OCI-M1 (cell line): ENCODE measurements around the gene SASH3.
A peak's percentile ranks its signal among the peaks of the same experiment; 100 is the strongest.

Experiments used
- DNase-seq: peaks from one replicate; lab custom pipeline; 2025; lab: John Stamatoyannopoulos, UW

SASH3 gene

GRCh38 chrX:129779747-129780146, at the start of gene SASH3:
SASH3 (plus strand) TSS chrX:129779949; CDS start chrX:129780098, 149 bp downstream.
- DNase-seq: no peak

GRCh38 chrX:129731228-129731627, 48.5 kb upstream of the SASH3 start:
- no peak for DNase-seq

GRCh38 chrX:129732857-129733256, 46.9 kb upstream of the SASH3 start:
- DNase-seq: no peak

GRCh38 chrX:129733335-129733734, 46.4 kb upstream of the SASH3 start:
- DNase-seq: no peak

GRCh38 chrX:129736491-129736890, 43.3 kb upstream of the SASH3 start:
- DNase-seq: peak; percentile 21

GRCh38 chrX:129737916-129738315, 41.8 kb upstream of the SASH3 start:
- no peak for DNase-seq

GRCh38 chrX:129738466-129739308, 41.1 kb upstream of the SASH3 start, which contains the start of gene XPNPEP2:
XPNPEP2 (plus strand) TSS chrX:129738979; CDS start chrX:129739214, 235 bp downstream.
- DNase-seq: no peak

GRCh38 chrX:129739578-129739977, 40.2 kb upstream of the SASH3 start:
- peak; percentile 16 for DNase-seq

- DNase-seq: peak; percentile 81
Measured at GRCh38 chrX:129741880-129742758, 37.6 kb upstream of the SASH3 start.

- peak; percentile 2 for DNase-seq
Measured at GRCh38 chrX:129742759-129743152, 37.0 kb upstream of the SASH3 start.

GRCh38 chrX:129743821-129744220, 35.9 kb upstream of the SASH3 start:
- no peak for DNase-seq

- peak; percentile 52 for DNase-seq
Measured at GRCh38 chrX:129744861-129745321, 34.9 kb upstream of the SASH3 start.

GRCh38 chrX:129746557-129747470, 32.9 kb upstream of the SASH3 start:
- no peak for DNase-seq

- no peak for DNase-seq
Measured at GRCh38 chrX:129747533-129747932, 32.2 kb upstream of the SASH3 start.

- DNase-seq: no peak
Measured at GRCh38 chrX:129748305-129748704, 31.4 kb upstream of the SASH3 start.

- DNase-seq: no peak
Measured at GRCh38 chrX:129749069-129749468, 30.7 kb upstream of the SASH3 start.

- DNase-seq: no peak
Measured at GRCh38 chrX:129750971-129751370, 28.8 kb upstream of the SASH3 start.

GRCh38 chrX:129754056-129755024, 25.4 kb upstream of the SASH3 start:
- DNase-seq: peak; percentile 59

- DNase-seq: no peak
Measured at GRCh38 chrX:129755779-129756650, 23.7 kb upstream of the SASH3 start.
